ENCODE data around the gene ENOSF1. TPM values are rescaled to one million over a fixed set of nuclear protein-coding genes. Genes with fewer than 3 reads are reported as not detected.

Gene ENOSF1
- total RNA-seq, 4 donors from 2014 or later = 31.7 to 104 (median 45.2) TPM

DNA sequence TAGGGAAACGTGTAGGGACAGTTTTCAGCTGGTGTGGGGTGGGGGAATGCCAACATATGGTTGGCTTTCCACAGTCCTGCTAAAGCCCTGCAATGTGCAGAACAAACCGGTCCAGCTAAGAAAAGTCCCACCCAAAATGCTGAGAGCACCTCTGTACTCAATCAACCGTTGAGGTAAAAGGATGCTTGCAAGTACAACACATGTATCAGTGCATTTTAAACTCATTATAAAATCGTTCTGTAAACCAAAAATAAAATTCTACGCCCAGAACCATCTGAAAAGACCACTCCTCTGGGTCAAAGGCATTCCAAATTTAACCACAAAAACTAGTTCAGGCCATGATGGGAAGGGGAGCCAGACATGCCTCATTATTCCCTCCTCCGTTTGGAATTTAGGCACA is 57.0 kb downstream of the ENOSF1 start:
- ATAC-seq (ENCODE audit: low FRiP score) = no peak
- DNase-seq (ENCODE audit: low spot score) = no peak
- TF ChIP-seq, protein P1, sequence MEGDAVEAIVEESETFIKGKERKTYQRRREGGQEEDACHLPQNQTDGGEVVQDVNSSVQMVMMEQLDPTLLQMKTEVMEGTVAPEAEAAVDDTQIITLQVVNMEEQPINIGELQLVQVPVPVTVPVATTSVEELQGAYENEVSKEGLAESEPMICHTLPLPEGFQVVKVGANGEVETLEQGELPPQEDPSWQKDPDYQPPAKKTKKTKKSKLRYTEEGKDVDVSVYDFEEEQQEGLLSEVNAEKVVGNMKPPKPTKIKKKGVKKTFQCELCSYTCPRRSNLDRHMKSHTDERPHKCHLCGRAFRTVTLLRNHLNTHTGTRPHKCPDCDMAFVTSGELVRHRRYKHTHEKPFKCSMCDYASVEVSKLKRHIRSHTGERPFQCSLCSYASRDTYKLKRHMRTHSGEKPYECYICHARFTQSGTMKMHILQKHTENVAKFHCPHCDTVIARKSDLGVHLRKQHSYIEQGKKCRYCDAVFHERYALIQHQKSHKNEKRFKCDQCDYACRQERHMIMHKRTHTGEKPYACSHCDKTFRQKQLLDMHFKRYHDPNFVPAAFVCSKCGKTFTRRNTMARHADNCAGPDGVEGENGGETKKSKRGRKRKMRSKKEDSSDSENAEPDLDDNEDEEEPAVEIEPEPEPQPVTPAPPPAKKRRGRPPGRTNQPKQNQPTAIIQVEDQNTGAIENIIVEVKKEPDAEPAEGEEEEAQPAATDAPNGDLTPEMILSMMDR (IDR thresholded peaks at IDR 0.05) = no peak

DNA sequence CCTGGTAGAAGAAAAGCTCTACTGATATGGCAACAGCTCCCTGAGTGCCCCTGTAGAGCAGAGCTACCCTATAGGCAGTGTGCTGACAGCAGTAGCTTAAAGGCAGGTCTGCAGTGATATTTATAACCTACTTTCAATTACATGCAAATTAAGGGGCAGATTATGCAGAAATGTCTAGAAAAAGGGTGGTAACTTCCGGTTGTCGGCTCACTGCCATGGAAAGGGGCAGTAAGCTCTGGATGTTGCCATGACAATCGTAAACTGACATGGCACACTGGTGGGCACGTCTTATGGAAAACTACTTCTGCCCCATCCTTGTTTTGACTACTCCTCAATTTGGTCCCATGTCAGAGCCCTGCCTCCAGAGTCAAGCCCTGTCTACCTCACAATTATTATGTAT is 57.8 kb downstream of the ENOSF1 start:
- no peak for DNase-seq (ENCODE audit: low spot score)
- TF ChIP-seq, protein P1 (IDR thresholded peaks at IDR 0.05) = no peak
- ATAC-seq (ENCODE audit: low FRiP score) = no peak

- no peak for DNase-seq (ENCODE audit: low spot score)
- TF ChIP-seq, protein P1 (IDR thresholded peaks at IDR 0.05) = no peak
- no peak for ATAC-seq (ENCODE audit: low FRiP score)
Observed at GRCh38 chr18:653512-653911, 58.9 kb downstream of the ENOSF1 start.

- ATAC-seq (ENCODE audit: low FRiP score) (no peak), DNase-seq (ENCODE audit: low spot score) (no peak)
- TF ChIP-seq, protein P1 (IDR thresholded peaks at IDR 0.05) = no peak
Observed at GRCh38 chr18:652131-652530, 60.3 kb downstream of the ENOSF1 start.

DNA sequence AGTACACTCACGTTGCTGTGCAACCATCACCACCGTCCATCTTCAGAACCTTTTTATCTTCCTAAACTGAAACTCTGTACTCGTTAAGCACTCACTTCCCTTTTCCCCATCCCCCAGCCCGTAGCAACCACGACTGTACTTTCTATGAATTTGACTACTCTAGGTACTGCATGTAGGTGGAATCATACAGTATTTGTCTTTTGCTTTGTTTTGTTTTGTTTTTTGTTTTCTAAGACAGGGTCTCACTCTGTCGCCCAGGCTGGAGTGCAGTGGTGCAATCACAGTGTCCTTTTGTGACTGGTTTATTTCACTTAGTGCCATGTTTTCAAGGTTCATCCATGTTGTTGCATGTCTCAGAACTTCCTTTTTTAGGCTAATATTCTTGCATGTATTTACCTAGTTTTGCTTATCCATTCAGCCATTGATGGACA is 62.0 kb downstream of the ENOSF1 start:
- DNase-seq (ENCODE audit: low spot score) = no peak
- ATAC-seq (ENCODE audit: low FRiP score) = no peak
- TF ChIP-seq, protein P1 (IDR thresholded peaks at IDR 0.05) = no peak

DNA sequence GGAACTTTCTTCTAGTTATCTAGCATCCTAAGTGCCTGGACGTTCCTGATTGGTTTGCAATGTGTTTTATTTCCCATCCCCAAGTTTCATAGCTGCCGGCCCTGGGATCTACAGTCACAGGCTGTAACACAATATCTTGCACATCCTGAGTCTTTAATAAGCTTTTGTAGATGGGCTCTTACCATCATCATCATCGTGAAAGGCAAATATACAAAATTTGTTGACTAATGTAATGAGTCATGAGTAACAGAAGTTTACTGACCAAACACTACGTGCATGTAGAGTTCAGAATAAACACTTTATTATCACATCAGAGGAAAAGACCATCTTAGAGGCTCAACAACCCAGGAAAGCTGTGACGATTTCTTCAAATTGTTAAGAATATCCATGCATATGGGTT is 63.1 kb downstream of the ENOSF1 start:
- TF ChIP-seq, protein P1 (IDR thresholded peaks at IDR 0.05) = no peak
- ATAC-seq (ENCODE audit: low FRiP score) = no peak
- DNase-seq (ENCODE audit: low spot score) = no peak

DNA sequence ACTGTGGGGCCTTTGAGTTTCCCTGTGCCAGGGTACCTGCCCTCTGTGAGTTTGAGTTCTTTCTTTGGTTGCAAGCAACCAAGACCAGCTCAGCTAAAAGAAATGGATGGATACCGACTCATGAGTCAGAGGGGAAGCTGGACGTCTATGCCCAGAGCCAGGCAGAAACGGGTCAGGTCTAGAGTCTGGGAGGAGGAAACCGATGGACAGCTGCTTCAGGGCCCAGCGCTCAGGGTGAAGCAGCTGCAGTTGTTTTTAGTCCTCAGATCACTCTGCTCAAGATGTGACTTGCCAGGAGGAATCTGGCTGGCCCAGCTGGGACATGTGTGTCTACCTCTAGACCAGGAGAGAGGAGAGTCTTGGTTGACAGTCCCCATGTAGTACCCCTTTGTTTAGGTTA is 65.1 kb downstream of the ENOSF1 start:
- ATAC-seq (ENCODE audit: low FRiP score) (no peak), DNase-seq (ENCODE audit: low spot score) (no peak)

More for the DNA sequence above, 65.1 kb downstream of the ENOSF1 start:
- TF ChIP-seq, protein P1 (IDR thresholded peaks at IDR 0.05) = no peak
